ENCODE data around the gene JAZF1. TPM values are rescaled to one million over a fixed set of nuclear protein-coding genes. Genes with fewer than 3 reads are reported as not detected.

The JAZF1 gene
- total and polyA plus RNA-seq, 2 of the 8 experiments (the other 6 are each of a cell fraction or from before 2014, with no cell fraction given): 2.6 to 21.8 TPM

GRCh38 chr7:28107960-28108359, 72.6 kb downstream of the JAZF1 start:
- H3K9me3 ChIP-seq (ENCODE audit: insufficient read depth in 2 of 2, low read depth in 1 of 2, low read length in 1 of 2): no peaks in the 10 kb centered on the region
- H2BK12ac ChIP-seq (ENCODE audit: low read depth, low read length): no peak overlapping the region
- H3K56ac ChIP-seq (replicated peaks; ENCODE audit: insufficient read length, low read depth, low read length): no peak overlapping the region
- H3K79me1 ChIP-seq (ENCODE audit: low read depth, low read length): no peaks in the 10 kb centered on the region
- H3K27me3 ChIP-seq (replicated peaks in 1 of 4; ENCODE audit: control insufficient read depth in 3 of 4, extremely low read depth in 1 of 4, insufficient read depth in 3 of 4, low read length in 3 of 4): no peaks in the 10 kb centered on the region
- no peak overlapping the region for H3K18ac ChIP-seq (ENCODE audit: extremely low read depth, low read length)
- H3K4me1 ChIP-seq (replicated peaks in 1 of 4; ENCODE audit: control insufficient read depth in 3 of 4, insufficient read depth in 4 of 4, low read length in 3 of 4): peaks cover 0 to 9% (median 3%) of the 10 kb centered on the region in 4 experiments; a peak in 3 of 7 replicates
- H2BK5ac ChIP-seq (ENCODE audit: low read depth, low read length): no peak overlapping the region
- no peaks in the 10 kb centered on the region; the same call in 1 of the 2 replicates for H3K23me2 ChIP-seq (ENCODE audit: low read depth, low read length)
- FAIRE-seq (no peak), DNase-seq (ENCODE audit: low read depth in 1 of 2, low spot score in 2 of 2) (no peak)
- H2BK15ac ChIP-seq (ENCODE audit: low read length): no peak overlapping the region
- no peaks in the 10 kb centered on the region for H3K36me3 ChIP-seq (ENCODE audit: control insufficient read depth in 2 of 4, insufficient read depth in 4 of 4, low read length in 3 of 4)
- H4K5ac ChIP-seq (ENCODE audit: insufficient read length, low read depth, low read length): no peak overlapping the region
- H4K8ac ChIP-seq (ENCODE audit: extremely low read depth, insufficient read depth, low read length): no peak overlapping the region
- no peak overlapping the region for H3K14ac ChIP-seq (ENCODE audit: insufficient read length)
- no peaks in the 10 kb centered on the region for H3K79me2 ChIP-seq (ENCODE audit: control insufficient read depth in 1 of 2, insufficient read depth in 2 of 2, low read length in 2 of 2)
- no peak overlapping the region for H2AK5ac ChIP-seq (ENCODE audit: low read depth, low read length)
- H3K27ac ChIP-seq (ENCODE audit: low read depth, low read length): no peak overlapping the region
- WGBS, 2 experiments (ENCODE audit: extremely low coverage in 1 of 2, insufficient coverage in 1 of 2, insufficient read length in 1 of 2, insufficient replicate concordance in 2 of 2, low coverage in 1 of 2, low lambda C conversion rate in 2 of 2, missing lambda C conversion rate in 1 of 2): 90% methylated on average over 3 of the region's 3 CpGs; no CpG with 5 or more reads in 1 of the 2 experiments
- no peaks in the 10 kb centered on the region for H4K20me1 ChIP-seq (replicated peaks in 1 of 2; ENCODE audit: control insufficient read depth in 1 of 2, insufficient read depth in 2 of 2, low read length in 2 of 2)
- no peak overlapping the region for H2AFZ ChIP-seq (ENCODE audit: low read length)
- CTCF ChIA-PET (ENCODE audit: partially characterized antibody): interaction anchor here (2.3 kb wide), 1 partner anchor 10 kb away, joined by 9 read pairs; no protein-coding TSS in a partner anchor
- H3K23ac ChIP-seq (ENCODE audit: insufficient read length): no peak overlapping the region
- POLR2A ChIA-PET (ENCODE audit: partially characterized antibody): no interaction called here
- H3K4ac ChIP-seq (replicated peaks; ENCODE audit: insufficient read length, low read depth, low read length): no peak overlapping the region
- no peak overlapping the region for H2BK20ac ChIP-seq (ENCODE audit: low read length)
- H2BK120ac ChIP-seq (replicated peaks; ENCODE audit: low read depth, low read length): no peak overlapping the region
- no peak overlapping the region for H3K4me2 ChIP-seq (ENCODE audit: insufficient read depth in 1 of 2, low read depth in 2 of 2, low read length in 2 of 2)
- H4K91ac ChIP-seq (replicated peaks; ENCODE audit: insufficient read length, low read length): no peak overlapping the region
- no peak overlapping the region for H3K9ac ChIP-seq (replicated peaks in 1 of 4; ENCODE audit: extremely low read depth in 1 of 4, low read depth in 3 of 4, low read length in 3 of 4)
- no peak overlapping the region for H3K4me3 ChIP-seq (ENCODE audit: extremely low read depth in 1 of 4, insufficient read depth in 2 of 4, low read depth in 3 of 4, low read length in 4 of 4)
- TF ChIP-seq EP300 (IDR thresholded peaks at IDR 0.05; ENCODE audit: borderline replicate concordance in 1 of 2, low read depth in 2 of 2, low read length in 2 of 2): no peak
- no peak for TF ChIP-seq GABPA (IDR thresholded peaks at IDR 0.05; ENCODE audit: borderline replicate concordance, insufficient read depth, low read length)
- TF ChIP-seq YY1 (IDR thresholded peaks at IDR 0.05; ENCODE audit: low read depth, low read length): no peak
- no peak for TF ChIP-seq MAX (IDR thresholded peaks at IDR 0.05)
- TF ChIP-seq CREB1 (IDR thresholded peaks at IDR 0.05): no peak
- TF ChIP-seq CBX5 (IDR thresholded peaks at IDR 0.05; ENCODE audit: low read depth, low read length): no peak
- TF ChIP-seq RBBP5 (IDR thresholded peaks at IDR 0.05; ENCODE audit: borderline replicate concordance, low read depth, low read length): no peak
- no peak for TF ChIP-seq NRF1 (IDR thresholded peaks at IDR 0.05; ENCODE audit: low read depth, low read length)
- TF ChIP-seq SUZ12 (IDR thresholded peaks at IDR 0.05; ENCODE audit: low read length): no peak
- TF ChIP-seq RNF2 (IDR thresholded peaks at IDR 0.05; ENCODE audit: borderline replicate concordance, low read depth, low read length, missing control alignments, poor library complexity, severe bottlenecking): no peak
- TF ChIP-seq ATF2 (IDR thresholded peaks at IDR 0.05; ENCODE audit: low read length): no peak

All from H1 (cell line).